ENCODE data around the gene ST6GALNAC3.
"Not testable (repeated sequence)": the region's sequence is repeated elsewhere in the genome, so short reads cannot be mapped to it uniquely, and the experiment has no call there.

The ST6GALNAC3 gene

DNA sequence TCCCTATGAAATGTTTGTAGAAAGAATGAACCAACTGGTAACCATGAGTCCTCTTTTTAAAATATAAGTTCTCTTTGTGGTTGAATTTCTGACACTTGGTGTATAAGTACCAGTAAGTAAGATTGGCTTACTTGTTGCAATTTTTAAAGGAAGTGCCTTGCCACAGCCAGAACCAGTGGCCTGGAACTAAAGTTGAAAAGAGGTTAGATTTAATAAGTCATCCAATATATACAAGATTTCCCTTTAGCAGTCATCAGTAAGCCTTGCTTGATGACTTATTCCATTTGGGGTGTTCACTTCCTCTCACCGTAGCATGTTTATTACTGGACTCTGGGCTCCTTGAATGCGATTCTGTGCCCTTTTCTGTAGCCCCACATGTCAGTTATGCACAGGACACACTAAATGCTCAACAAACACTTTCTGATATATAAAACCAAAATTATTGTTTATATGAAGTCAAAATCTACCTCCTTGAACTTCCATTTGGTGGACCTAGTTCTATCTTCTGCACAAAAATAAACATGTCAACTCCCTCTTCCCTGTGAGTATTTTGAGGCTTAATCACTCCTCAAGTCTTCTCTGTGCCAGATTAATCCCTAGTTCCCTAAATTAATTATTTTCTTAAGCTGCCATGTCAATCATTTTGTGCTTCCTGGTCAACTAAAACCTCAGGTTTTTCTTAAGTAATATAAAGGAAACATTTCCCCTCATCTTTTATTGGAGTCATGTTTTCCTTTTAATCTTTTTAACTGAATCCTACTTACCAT is 218.1 kb downstream of the ST6GALNAC3 start:
- no peak for DNase-seq

DNA sequence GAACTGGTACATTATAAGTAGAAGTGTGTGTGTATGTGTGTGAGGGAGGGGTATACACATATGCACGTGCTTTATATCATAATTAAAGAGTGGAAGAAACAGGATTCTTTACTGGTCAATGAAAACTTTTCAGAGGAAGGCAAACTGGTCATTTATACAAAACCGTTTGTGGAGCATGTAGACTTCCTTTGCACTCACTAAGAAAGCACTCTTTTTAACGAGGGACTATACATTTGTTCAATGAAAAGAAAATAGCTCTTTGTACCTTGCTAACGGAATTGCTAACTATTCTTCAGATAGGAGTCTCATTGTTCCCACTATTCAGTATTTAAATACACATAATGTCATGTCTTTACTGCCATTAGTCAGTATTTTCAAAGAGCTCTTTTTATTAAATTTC is 219.3 kb downstream of the ST6GALNAC3 start:
- DNase-seq, result no peak

DNA sequence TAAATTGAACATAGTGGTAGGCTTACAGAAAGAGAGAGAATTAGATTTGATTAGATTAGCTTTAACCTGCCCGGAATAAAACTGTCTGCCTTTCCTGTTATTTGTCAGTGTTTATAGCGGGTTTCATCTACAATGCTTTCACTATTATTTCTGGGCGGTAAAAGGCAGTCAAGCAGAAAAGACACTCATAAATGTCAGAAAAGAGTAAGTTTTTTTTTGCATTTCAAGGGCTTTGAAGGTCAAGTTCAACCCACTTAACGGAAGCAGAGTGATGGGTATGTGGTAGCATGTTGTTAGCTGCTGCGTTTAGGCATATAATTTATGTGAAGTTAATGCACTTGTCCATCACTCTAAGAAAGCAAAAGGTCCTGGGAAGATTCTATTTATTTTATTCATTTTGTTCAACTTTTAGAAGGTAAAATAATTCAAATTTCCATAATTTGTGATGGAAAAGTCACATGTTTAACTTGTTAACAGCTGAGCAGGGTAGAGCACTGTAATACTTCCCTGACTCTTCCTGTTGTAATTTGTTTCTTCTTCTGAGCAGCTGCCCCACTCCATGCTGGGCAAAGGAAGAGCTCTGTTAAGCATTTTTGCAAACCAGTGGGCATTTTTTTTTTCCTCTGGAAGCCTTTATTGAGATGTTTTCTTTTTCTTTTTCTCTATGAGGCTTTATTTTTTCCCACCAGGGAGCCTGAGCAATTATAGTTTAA is 220.1 kb downstream of the ST6GALNAC3 start:
- no peak for DNase-seq

DNA sequence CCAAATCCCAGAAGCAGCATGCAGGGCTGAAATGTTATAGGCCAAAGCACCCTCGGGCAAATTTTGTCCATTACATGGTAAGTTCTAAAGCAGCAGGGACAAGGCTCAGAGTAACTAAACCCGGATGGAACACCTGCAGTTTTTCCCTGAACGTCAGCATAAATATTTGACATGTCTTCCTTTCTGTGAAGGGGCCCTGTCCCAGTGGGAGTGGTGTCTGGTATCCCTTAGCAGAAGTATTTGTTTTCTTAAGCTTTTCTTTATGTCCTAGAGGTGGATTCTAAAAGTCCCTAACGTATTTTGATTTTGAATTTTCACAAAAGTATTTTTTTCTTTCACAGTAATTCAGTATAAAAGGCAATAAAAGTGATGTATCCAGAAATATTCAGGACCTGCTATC is 223.9 kb downstream of the ST6GALNAC3 start:
- no peak for DNase-seq

GRCh38 chr1:76299036-76299435 is 224.5 kb downstream of the ST6GALNAC3 start:
- DNase-seq, result no peak

GRCh38 chr1:76300556-76300955 is 226.0 kb downstream of the ST6GALNAC3 start:
- DNase-seq, result no peak

DNA sequence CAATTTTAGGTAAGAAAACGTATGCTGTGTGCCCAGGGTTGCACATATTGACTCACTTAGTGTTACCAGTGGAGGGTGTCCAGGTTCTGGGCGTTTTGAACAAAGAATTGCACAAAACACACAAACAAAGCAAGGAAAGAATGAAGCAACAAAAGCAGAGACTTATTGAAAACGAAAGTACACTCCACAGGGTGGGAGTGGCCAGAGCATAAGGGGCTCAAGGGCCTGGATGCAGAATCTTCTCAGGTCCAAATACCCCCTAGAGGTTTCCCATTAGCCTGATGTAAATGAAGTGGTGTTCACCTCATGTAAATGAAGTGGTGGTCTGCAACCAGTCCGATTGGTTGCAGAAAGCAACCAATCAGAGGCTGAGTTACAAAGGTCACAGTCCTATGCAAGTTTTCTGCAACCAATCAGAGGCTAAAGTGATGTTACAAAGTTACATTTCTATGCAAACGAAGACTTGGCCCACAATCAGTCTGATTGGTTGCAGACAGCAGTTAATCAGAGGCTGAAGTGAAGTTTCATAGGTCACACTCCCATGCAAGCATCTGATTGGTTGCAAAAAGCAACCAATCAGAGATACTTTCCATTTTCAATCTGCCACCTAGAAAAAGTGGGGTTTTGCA is 228.3 kb downstream of the ST6GALNAC3 start:
- DNase-seq, result no peak

DNA sequence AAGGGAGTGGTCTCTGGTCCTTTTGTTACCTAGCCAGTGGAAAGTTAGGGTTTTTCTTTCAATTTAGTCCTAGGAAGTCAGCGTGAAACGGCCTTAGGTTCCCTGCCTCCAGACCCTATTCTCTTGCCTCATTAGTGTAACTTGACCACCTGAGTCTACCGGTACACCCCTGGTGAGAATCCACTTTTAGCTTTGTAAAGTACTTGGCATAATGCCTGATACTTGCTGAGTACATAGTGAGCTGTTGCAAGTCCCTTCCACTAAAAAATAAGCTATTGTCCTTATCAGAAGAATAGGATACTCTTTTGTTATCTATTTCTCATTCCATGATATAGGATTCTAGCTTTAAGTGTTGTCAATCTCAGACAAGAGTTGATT is 228.8 kb downstream of the ST6GALNAC3 start:
- no peak for DNase-seq

DNA sequence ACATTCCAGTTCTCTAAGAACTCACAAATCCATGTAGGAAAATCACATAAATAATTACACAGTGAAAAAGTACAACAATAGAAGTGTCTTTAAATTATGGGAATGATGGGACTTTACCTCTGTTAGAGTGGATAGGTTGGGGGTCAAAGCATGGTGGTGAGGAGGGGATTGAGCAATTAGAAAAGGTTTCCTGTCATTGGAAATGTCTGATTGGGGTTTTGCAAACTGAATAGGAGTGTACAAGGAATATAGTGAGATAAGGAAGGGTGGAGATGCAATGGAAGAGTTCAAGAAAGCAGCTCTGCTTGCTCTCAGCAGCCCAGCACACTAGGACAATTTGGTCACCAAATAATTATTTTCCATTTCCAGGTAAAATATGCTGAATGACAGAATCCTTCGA is 238.8 kb downstream of the ST6GALNAC3 start:
- no peak for DNase-seq

GRCh38 chr1:76314730-76315129 is 240.2 kb downstream of the ST6GALNAC3 start:
- DNase-seq, result no peak

GRCh38 chr1:76317299-76317900 is 242.9 kb downstream of the ST6GALNAC3 start:
- DNase-seq, result no peak

DNA sequence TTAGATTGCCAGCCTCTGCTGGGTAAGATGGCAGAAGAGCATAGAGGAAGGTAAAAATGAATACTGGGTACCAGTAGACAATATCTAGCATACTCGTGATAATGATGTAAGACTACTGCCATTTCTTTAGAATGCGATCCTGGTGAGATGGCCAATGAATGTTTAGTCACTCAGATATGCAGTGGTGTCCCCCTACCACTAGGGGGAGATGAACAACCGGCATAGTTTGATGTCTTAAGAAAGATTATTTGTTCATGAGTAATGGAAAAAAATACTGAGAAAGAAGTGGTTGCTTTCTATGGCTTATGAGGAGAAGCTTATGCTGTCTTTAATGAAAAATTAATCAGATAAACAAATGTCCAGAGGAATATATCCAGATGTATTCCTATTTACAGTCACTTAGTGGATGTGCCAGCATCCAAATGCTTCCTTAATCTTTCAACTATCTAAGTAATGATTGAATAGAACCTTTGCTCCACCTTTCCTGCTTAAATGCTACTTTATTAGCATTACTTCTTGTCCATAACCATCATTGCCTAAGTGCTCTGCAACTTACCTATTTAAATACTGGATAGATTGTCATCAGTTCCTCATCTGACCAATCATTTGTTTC is 256.6 kb downstream of the ST6GALNAC3 start:
- DNase-seq, result peak; percentile 73 to 78

- no peak for DNase-seq
These were observed 261.3 kb downstream of the ST6GALNAC3 start for GRCh38 chr1:76335882-76336281.

DNA sequence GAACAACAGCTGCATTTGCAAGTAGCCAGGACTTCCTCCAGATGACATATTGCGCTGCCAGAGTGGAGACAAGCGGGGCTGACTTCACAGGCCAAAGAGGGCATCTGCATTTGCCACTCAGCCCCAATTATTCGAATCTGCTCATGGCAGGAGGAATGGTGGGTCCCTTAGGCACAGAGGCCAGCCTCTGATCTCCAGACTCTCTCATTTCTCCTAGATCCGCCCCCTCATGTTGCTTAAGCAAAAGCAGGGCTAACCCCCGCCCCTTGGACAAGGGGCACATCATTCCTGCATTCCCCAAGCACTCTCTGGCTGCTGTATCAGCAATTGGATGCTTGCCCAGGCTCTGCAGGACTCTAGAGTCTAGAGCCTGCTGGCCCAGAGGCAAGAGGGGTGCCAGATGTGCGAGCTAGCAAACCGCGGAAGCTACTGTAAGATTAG is 262.4 kb downstream of the ST6GALNAC3 start:
- DNase-seq, result peak; percentile 95 to 97

DNA sequence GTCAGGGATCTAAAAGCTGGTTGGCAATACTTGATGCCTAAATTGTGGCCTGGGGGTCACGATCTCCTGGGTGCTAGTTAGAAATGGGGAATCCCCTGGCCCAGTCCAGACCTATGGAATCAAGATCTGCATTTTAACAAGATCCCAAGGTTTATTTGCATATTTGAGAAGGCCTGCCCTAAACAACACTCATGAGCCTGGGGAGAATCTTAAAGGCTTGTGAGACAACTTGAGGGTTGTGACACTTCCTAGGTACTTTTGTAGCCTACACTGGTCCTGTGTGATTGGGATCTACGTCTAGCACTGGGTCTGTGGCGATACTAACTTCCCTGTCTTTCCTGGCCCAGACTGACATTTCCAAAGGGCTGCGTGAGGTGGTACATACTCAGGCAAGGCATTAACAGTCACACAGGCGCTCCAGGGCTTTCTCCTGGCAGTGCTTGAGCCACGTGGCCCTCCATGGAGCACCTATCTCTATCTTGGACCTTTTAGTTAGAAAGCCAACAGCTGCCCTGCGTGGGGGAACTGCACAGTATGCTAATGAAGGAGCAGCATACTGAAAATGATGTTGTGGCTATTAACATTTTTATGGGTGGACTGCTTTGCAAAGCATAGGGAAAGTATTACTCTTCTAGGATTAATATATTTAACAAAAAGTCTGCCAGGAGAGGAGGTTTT is 263.1 kb downstream of the ST6GALNAC3 start:
- no peak for DNase-seq

DNA sequence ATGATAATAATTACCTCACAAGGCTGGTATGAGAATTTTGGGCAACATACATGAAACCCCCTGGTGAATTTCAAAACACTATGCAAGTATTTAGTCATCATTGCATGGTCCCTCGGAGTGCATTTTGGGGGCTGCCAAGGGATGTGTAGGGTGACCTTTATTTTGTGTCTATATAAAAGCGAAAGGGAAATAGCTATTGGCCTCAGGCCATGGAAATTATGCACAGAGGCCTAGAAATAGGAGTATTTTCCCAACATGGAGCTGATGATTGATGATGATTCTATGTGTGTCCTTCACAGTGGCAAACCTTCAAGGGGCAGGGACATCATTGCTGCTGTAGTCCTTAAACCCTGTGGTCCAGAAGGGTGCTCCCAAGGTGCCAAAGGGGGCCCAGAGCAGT is 265.5 kb downstream of the ST6GALNAC3 start:
- DNase-seq, result no peak

DNA sequence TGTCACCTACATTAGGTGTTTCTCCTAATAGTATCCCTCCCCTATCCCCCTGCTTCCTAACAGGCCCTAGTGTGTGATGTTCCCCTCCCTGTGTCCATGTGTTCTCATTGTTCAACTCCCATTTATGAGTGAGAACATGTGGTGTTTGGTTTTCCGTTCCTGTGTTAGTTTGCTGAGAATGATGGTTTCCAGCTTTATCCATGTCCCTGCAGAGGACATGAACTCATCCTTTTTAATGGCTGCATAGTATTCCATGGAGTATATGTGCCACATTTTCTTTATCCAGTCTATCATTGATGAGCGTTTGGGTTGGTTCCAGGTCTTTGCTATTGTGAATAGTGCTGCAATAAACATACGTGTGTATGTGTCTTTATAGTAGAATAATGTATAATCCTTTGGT is 267.3 kb downstream of the ST6GALNAC3 start:
- DNase-seq, result not testable (repeated sequence)

DNA sequence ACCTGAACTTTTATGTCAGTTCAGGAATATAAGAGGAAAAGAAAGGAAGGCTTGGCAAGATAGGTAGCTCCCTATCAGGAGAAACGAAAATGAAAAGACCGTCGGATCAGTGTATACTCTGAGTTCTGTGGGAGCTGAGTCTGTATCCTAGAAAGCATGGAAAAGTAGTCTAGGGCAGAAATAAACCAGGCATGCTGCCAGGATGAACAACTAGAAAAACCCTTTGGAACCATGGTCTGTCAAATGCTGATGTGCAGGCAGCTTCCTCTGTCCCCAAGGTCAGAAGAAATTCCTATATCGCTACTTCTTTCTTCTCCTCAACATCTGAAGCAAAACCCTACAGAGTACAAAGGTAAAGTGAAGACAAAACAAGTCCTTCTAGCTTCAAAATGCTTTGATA is 268.8 kb downstream of the ST6GALNAC3 start:
- DNase-seq, result no peak

DNA sequence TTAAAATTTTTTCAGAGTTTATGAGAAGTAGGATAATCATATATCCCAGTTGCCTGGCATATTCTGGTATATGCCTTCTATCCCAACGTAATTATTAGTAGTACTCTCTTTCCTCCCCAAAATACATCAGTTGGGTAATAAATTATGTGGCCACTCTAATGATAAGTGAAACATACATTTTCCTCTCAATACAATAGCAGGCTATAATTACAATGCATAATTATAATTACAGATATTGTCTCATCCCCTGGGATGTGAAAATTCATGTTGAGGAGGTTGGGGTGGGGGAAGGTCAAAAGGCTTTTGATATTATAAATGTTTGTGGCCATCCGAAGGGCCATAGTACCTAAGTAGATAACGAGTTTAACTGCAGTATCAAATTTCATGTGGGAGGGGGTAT is 277.1 kb downstream of the ST6GALNAC3 start:
- no peak for DNase-seq

GRCh38 chr1:76352741-76353435 is 278.3 kb downstream of the ST6GALNAC3 start:
- DNase-seq, result no peak

DNA sequence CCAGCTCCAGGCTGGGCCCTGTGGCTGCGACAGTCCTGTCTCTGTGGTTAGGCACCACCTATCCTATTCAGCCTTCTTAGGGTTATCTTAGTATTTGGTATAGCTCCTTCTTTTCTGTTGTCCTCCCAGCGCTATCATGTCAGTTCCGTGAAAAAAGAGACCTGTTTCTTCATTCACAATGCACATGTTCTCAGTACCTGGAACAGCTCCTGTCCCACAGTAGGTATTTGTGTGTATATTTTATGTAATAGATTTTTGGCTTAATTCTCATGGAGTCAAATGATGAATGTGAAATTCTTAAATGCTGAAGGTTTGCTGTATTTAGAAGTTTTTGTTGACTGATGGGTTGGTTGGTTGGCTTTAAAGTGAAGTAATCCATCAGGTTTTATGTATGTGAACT is 279.7 kb downstream of the ST6GALNAC3 start:
- DNase-seq, result no peak

DNA sequence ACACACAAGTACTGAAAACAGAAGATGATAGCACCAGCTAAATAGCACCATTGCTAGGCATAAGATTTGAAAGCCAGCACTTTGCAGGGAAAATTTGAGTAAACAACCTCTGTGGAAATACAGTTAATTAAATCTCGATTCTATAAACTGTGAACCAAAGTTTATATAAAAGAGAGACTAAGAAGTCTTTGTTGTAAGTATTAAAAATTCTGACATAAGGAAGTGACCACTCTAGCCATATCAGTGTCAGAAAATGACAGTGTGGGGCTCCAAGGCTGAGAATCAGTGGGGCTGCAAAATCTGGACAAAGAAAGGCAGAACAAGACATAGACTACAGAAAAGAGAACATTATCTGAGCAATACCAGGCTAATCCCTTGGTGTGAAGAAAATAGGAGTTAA is 292.2 kb downstream of the ST6GALNAC3 start:
- no peak for DNase-seq

Measured in NCI-H446 (cell line).